Uterus (tissue), 2 donors: ENCODE results near the gene RPS14.

ENCODE experiments used
- POLR2A ChIP-seq, 2 donors: fragments of 450-650 bp; IDR thresholded peaks; one replicate each; pipeline ENCODE4 v1.6.1; 2016; ENCODE audit warnings: antibody characterized with exemption in 2 of 2, mild to moderate bottlenecking in 1 of 2, moderate library complexity in 1 of 2
- TF ChIP-seq, protein P1 (sequence below), 4 experiments: fragments of 200-600 bp in 2 of 4; fragments of 450-650 bp in 2 of 4; sonication (generic) in 2 of 4; IDR thresholded peaks; one replicate each; pipeline ENCODE4 v1.5.1; 2016 to 2019; ENCODE audit warnings: antibody characterized with exemption in 4 of 4, mild to moderate bottlenecking in 2 of 4, moderate library complexity in 1 of 4

DNA sequence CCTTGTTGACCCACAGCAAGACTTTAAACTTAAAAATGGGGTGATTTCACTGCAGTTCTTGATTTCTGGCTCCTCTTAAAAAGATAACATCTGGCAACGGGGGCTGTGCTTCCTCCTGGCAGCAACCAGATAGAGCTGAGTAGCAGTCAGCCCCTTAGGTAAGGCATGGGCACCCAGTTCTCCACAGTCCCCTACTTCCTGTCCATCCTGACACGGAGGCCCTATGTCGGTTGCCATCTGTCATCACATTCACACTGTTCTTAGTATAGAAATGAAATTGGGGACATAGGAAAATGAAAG is 48.5 kb downstream of the RPS14 start:
- no peak for TF ChIP-seq POLR2A (IDR thresholded peaks at IDR 0.05)
- TF ChIP-seq, protein P1, sequence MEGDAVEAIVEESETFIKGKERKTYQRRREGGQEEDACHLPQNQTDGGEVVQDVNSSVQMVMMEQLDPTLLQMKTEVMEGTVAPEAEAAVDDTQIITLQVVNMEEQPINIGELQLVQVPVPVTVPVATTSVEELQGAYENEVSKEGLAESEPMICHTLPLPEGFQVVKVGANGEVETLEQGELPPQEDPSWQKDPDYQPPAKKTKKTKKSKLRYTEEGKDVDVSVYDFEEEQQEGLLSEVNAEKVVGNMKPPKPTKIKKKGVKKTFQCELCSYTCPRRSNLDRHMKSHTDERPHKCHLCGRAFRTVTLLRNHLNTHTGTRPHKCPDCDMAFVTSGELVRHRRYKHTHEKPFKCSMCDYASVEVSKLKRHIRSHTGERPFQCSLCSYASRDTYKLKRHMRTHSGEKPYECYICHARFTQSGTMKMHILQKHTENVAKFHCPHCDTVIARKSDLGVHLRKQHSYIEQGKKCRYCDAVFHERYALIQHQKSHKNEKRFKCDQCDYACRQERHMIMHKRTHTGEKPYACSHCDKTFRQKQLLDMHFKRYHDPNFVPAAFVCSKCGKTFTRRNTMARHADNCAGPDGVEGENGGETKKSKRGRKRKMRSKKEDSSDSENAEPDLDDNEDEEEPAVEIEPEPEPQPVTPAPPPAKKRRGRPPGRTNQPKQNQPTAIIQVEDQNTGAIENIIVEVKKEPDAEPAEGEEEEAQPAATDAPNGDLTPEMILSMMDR (IDR thresholded peaks at IDR 0.05): no peak
